ENCODE results near the gene FOXB1.

FOXB1 gene

GRCh38 chr15:59991834-59992233, 12.3 kb upstream of the FOXB1 start:
- H4K20me1 ChIP-seq (ENCODE audit: insufficient read depth, low read length) = no peaks in the 10 kb centered on the region
- no peak overlapping the region for H3K4me2 ChIP-seq (ENCODE audit: insufficient read depth, low read length)
- no peak for ATAC-seq (ENCODE audit: insufficient read depth, low read depth)
- no peak overlapping the region for H3K4me3 ChIP-seq (ENCODE audit: low read depth in 1 of 2, low read length in 2 of 2)
- H3K79me2 ChIP-seq (ENCODE audit: insufficient read depth, low read length) = no peaks in the 10 kb centered on the region
- H2AFZ ChIP-seq (ENCODE audit: low read depth, low read length) = no peak overlapping the region
- H3K36me3 ChIP-seq (ENCODE audit: insufficient read depth, low read length) = no peaks in the 10 kb centered on the region
- no peaks in the 10 kb centered on the region for H3K9me3 ChIP-seq (ENCODE audit: insufficient read depth, low read length, severe bottlenecking)
- H3K4me1 ChIP-seq (ENCODE audit: insufficient read depth, low read length) = peaks cover 5% of the 10 kb centered on the region
- H3K27me3 ChIP-seq (ENCODE audit: insufficient read depth, low read length, poor library complexity) = no peaks in the 10 kb centered on the region
- H3K27ac ChIP-seq (ENCODE audit: low read length) = no peak overlapping the region
- no peak overlapping the region for H3K9ac ChIP-seq (ENCODE audit: low read depth, low read length)
- no peak for DNase-seq
- TF ChIP-seq CTCF (IDR thresholded peaks at IDR 0.05; ENCODE audit: borderline replicate concordance, extremely low read depth, low read length, poor library complexity, severe bottlenecking) (no peak), EZH2 (IDR thresholded peaks at IDR 0.05; ENCODE audit: borderline replicate concordance, low read depth, low read length, severe bottlenecking) (no peak)

GRCh38 chr15:59993041-59993750, 10.9 kb upstream of the FOXB1 start:
- peaks cover 17% of the 10 kb centered on the region for H3K4me1 ChIP-seq (ENCODE audit: insufficient read depth, low read length)
- no peak overlapping the region for H3K27ac ChIP-seq (ENCODE audit: low read length)
- H3K27me3 ChIP-seq (ENCODE audit: insufficient read depth, low read length, poor library complexity) = no peaks in the 10 kb centered on the region
- DNase-seq = no peak
- TF ChIP-seq CTCF (IDR thresholded peaks at IDR 0.05; ENCODE audit: borderline replicate concordance, extremely low read depth, low read length, poor library complexity, severe bottlenecking) = no peak
- no peak for TF ChIP-seq EZH2 (IDR thresholded peaks at IDR 0.05; ENCODE audit: borderline replicate concordance, low read depth, low read length, severe bottlenecking)
- no peaks in the 10 kb centered on the region for H3K79me2 ChIP-seq (ENCODE audit: insufficient read depth, low read length)
- H3K9me3 ChIP-seq (ENCODE audit: insufficient read depth, low read length, severe bottlenecking) = no peaks in the 10 kb centered on the region
- H2AFZ ChIP-seq (ENCODE audit: low read depth, low read length) = no peak overlapping the region
- no peak overlapping the region for H3K9ac ChIP-seq (ENCODE audit: low read depth, low read length)
- no peaks in the 10 kb centered on the region for H4K20me1 ChIP-seq (ENCODE audit: insufficient read depth, low read length)
- H3K4me3 ChIP-seq (ENCODE audit: low read depth in 1 of 2, low read length in 2 of 2) = no peak overlapping the region
- ATAC-seq (ENCODE audit: insufficient read depth, low read depth) = no peak
- H3K36me3 ChIP-seq (ENCODE audit: insufficient read depth, low read length) = no peaks in the 10 kb centered on the region
- no peak overlapping the region for H3K4me2 ChIP-seq (ENCODE audit: insufficient read depth, low read length)

GRCh38 chr15:59993950-59994401, 10.1 kb upstream of the FOXB1 start:
- TF ChIP-seq EZH2 (IDR thresholded peaks at IDR 0.05; ENCODE audit: borderline replicate concordance, low read depth, low read length, severe bottlenecking) (no peak), CTCF (IDR thresholded peaks at IDR 0.05; ENCODE audit: borderline replicate concordance, extremely low read depth, low read length, poor library complexity, severe bottlenecking) (peak; percentile 22)
- no peaks in the 10 kb centered on the region for H3K27me3 ChIP-seq (ENCODE audit: insufficient read depth, low read length, poor library complexity)
- ATAC-seq (ENCODE audit: insufficient read depth, low read depth) (no peak), DNase-seq (no peak)
- H3K79me2 ChIP-seq (ENCODE audit: insufficient read depth, low read length) = no peaks in the 10 kb centered on the region
- no peaks in the 10 kb centered on the region for H4K20me1 ChIP-seq (ENCODE audit: insufficient read depth, low read length)
- no peak overlapping the region for H3K27ac ChIP-seq (ENCODE audit: low read length)
- H3K9ac ChIP-seq (ENCODE audit: low read depth, low read length) = no peak overlapping the region
- H2AFZ ChIP-seq (ENCODE audit: low read depth, low read length) = no peak overlapping the region
- H3K4me2 ChIP-seq (ENCODE audit: insufficient read depth, low read length) = no peak overlapping the region
- no peak overlapping the region for H3K4me3 ChIP-seq (ENCODE audit: low read depth in 1 of 2, low read length in 2 of 2)
- no peaks in the 10 kb centered on the region for H3K36me3 ChIP-seq (ENCODE audit: insufficient read depth, low read length)
- no peaks in the 10 kb centered on the region for H3K9me3 ChIP-seq (ENCODE audit: insufficient read depth, low read length, severe bottlenecking)
- H3K4me1 ChIP-seq (ENCODE audit: insufficient read depth, low read length) = peaks cover 24% of the 10 kb centered on the region

All from DND-41 (cell line).